HG03175 (cell line): ENCODE results near the gene WIF1.

ENCODE experiments used
- ATAC-seq: cut with Tn5 transposase; IDR thresholded peaks from one replicate; pipeline ENCODE4 v1.9.1; 2021; ENCODE audit warnings: mild to moderate bottlenecking, moderate library complexity; ENCODE audit not compliant: unreplicated experiment

The WIF1 gene, protein sequence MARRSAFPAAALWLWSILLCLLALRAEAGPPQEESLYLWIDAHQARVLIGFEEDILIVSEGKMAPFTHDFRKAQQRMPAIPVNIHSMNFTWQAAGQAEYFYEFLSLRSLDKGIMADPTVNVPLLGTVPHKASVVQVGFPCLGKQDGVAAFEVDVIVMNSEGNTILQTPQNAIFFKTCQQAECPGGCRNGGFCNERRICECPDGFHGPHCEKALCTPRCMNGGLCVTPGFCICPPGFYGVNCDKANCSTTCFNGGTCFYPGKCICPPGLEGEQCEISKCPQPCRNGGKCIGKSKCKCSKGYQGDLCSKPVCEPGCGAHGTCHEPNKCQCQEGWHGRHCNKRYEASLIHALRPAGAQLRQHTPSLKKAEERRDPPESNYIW

DNA sequence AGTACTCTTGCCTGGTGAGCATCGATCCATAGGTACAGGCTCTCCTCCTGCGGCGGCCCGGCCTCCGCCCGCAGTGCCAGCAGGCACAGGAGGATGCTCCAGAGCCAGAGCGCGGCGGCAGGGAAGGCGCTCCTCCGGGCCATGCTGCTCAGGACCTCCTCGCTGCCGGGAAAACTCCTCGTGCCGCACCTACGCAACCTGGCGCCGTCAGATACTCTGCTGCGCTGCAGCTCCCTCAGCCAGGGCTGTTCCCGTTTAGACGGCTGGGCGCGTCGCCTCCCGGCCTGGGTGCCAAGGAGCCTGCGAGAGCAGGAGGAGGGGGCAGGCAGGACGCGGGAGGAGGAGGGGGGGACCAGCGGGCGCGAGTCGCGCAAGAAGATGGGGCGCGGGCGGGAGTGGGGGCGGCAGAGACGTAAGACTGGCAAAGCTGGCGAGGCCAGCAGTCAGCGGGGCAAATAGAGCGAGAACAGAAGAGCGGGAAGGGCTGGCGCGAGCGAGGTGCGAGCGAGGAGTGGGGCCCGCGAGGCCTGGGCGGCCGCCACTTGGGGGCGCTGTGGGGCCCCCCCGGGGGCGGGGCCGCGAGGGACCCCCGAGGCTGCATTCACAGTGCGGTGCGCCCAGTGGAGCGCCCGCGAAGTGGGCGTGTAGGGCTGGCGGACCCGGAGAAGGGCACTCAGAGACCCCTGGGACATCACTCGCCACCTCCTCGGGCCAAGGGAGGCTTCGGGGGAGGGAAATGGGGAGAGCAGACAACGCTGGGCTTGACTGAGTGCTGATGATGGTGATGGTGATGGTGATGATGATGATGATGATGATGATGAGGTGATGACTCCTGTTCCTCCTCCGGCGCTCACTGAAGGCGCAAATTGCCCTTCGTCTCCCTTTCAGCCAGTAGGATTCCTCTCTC lies at the start of gene WIF1:
TSS of gene WIF1 (minus strand) at position 257 of the 907 bp plus-strand sequence. CDS start at position 143, 114 bp downstream.
- ATAC-seq = peak; percentile 56

DNA sequence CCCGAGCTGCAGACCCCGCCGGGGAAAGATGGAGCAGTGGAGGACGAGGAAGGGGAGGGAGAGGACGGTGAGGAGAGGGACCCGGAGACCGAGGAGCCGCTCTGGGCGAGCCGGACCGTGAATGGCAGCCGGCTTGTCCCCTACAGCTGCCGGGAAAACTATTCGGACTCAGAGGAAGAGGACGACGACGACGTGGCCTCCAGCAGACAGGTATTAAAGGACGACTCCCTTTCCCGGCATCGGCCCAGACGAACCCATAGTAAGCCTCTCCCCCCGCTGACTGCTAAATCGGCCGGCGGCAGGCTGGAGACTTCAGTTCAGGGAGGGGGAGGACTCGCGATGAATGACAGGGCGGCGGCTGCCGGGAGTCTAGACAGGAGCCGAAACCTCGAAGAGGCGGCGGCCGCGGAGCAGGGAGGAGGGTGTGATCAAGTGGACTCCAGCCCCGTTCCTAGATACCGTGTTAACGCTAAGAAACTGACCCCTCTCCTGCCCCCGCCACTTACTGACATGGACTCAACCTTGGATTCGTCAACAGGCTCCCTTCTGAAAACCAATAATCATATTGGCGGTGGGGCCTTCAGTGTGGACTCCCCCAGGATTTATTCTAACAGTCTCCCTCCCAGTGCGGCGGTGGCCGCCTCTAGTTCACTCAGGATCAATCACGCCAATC lies 49.2 kb upstream of the WIF1 start:
- ATAC-seq = peak; percentile 45

DNA sequence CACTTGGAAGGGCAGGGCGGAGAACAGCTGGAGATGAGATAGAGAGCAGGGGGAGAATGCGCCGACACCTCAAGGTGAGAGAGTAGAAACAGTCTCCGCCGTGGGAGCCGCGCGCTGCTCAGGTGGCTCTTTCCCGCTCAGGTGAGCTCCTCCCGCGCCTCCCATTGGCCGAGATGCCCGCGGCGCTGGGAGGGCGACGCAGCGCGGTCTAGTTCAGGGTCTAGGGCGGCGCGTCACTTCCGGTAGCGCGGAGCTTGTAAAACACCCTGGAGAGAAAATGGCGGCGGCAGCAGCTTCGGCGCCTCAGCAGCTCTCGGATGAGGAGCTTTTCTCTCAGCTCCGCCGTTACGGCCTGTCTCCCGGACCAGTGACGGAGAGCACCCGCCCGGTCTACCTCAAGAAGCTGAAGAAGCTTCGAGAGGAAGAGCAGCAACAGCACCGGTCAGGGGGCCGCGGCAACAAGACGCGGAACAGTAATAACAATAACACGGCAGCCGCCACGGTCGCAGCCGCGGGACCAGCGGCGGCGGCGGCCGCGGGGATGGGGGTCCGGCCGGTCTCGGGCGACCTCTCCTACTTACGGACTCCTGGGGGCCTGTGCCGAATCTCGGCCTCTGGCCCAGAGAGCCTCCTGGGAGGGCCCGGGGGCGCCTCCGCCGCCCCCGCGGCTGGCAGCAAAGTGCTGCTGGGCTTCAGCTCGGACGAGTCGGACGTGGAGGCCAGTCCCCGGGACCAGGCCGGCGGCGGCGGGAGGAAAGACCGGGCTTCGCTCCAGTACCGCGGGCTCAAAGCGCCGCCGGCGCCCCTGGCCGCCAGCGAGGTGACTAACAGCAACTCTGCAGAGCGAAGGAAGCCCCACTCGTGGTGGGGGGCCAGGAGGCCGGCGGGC lies 48.5 kb upstream of the WIF1 start, which contains the start of gene LEMD3:
TSS of gene LEMD3 (plus strand) at position 264 of the 889 bp plus-strand sequence. CDS start at position 278, 14 bp downstream.
- ATAC-seq = peak; percentile 93

DNA sequence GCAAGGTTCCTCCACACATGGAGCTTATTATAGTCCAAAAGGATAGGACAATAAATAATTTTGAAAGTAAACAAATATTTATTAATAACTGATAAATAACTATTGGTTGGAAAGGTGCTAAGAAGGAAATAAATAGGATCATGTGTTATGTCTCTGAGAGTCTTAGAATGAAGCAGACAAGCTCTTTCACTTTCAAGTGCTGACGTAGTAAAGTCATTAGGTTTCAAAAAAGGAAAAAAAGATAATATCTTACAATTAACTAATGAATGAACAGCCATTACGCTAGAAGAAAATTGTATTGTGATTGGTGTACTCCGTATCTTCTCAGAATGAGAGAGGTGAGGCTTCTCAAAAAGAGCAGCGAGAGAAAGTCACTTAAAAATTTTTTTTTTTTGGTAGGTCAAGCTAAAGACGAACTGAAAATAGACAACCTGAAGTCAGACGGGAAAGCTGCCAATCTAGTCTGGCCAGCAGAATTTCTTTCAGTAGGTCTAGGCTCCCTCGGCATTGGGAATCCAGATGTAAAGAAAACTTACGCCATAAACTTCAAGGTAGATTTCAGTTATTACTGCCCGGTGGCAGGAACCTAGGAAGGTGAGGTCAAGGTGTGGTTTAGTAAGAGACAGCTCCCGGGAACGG lies 47.7 kb upstream of the WIF1 start:
- ATAC-seq = peak; percentile 9

DNA sequence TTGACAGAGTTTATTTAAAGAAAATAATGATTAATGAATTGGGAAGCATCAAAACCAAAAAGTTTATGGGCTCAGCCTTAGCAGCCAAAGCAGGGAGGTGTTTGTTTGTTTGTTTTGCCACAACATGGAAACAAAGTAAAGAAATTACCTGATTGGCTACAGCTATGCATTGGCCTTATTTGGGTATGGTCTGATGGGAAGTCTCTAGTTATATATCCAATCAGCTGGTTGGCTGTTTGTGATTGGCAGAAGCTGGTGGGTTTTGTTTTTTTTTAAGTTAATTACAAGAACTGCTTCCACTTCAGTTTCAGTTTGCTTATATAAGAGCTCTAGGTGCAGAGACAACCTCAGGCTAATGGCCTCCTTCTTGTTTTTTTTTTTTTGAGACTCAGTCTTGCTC lies 43.7 kb upstream of the WIF1 start:
- ATAC-seq = no peak

DNA sequence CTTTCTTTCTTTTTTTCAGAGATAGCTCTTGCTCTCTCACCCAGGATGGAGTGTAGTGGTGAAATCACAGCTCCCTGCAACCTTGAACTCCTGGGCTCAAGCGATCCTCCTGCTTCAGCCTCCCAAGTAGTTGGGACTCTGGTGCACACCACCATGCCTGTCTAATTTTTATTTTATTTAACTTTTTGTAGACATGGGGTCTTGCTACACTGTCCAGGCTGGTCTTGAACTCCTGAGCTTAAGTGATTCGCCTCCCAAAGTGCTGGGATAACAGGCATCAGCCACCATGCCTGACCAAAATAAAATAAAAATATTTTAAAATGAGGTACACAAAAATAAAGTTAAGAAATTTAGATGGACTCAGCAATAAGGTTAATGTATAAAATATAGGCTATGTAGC lies 43.1 kb upstream of the WIF1 start:
- ATAC-seq = no peak

DNA sequence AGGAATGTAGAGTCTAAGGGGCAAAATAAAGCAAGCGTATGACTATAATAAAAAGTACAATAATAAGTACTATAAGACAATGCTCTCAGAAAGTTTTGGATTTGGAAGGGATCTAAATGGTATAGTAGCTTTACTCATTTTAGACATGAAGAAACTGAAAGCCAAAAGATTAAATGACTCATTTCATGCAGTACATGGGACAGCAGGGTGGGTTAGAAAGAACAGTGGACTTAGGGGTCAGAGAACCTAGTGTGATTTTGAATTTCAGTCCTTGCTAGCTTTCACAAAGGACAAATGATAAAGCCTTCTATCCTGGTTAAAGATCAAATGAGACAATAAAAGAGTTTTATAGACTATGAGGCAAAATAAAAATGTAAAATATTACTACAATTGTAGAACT lies 41.5 kb upstream of the WIF1 start:
- peak; percentile 60 for ATAC-seq

DNA sequence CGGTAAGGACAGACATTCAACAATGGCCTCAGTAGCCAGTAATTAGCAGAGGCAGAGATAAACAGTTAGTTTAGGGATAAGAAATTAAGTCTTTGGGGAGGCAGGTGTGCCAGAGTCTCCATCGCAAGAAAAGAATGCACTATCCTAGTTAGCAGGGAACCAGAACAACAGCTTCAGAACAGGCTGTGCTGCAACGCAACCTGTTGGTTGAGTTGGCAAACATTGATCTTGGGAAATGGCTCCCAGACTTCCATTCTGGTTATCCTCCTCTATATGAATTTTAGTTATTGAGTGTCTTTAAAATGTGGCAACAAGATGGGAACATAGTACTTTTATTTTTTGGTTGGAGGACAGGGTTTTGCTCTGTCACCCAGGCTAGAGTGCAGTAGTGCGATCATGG lies 36.0 kb upstream of the WIF1 start:
- ATAC-seq = no peak

DNA sequence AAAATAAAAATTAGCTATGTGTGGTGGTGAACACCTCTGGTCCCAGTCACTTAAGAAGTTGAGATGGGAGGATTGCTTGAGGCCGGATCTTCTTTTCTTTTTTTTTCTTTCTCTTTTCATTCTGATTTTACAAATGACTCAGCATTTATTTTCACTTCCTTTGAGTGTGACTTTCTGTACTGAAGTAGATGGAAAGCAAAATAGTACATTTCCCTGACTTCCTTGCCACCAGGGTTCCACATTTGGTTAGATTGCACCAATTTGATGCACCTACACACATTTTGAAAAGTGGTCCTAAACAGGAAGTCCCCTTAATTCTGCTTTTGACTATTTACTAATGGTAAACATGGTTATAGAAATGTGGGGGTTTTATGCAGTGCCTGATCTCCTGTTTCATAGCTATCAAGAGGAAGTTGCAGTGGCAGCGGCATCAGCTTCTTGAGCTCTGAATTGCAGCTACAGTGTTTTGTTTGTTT lies 35.3 kb upstream of the WIF1 start:
- ATAC-seq = peak; percentile 95

DNA sequence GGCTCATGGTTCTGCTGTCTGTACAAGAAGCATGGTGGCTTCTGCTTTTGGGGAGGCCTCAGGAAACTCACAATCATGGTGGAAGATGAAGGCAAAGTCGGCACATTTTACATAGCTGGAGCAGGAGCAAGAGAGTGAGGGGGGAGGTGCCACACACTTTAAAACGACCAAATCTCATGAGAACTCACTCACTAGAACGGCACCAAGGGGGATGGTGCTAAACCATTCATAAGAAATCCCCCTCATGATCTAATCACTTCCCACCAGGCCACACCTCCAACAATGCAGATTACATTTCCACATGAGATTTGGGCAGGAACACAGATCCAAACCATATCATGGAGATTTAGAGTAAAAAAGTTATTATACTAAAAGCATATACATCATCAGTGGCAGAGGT lies 34.7 kb upstream of the WIF1 start:
- peak; percentile 18 for ATAC-seq

DNA sequence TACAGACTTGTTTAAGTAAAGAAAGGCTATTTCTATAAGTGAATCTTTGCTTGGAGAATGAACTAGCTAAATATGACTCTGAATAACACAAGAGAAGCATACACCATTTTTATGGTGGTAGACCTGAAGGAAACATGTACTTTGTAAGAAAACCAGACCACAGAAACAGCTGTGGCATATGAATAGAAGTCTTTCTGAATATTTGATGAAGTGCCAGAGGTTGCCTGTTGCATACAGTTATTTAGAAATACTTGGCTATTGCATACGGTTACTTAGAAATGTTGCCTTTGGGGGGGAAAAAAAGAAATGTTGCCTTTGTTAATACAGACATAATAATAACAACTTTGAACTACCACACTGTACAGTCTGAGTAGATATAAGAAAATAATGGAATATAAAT lies 31.5 kb upstream of the WIF1 start:
- ATAC-seq = no peak

DNA sequence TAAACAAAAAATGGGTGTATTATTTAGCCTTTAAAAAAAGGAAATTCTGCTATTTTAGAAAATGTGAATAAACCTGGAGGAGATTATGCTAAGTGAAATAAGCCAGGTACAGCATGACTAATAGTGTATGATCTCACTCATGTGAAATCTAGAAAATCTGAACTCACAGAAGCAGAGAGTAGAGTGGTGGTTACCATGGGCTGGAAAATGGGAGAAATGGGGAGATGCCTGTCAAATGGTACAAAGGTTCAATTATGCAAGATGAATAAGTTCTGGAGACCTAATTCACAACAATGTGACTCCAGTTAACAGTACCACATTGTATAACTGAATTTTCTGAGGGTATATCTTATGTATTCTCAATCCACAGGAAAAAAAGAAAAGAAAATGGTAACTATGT lies 30.9 kb upstream of the WIF1 start:
- no peak for ATAC-seq

DNA sequence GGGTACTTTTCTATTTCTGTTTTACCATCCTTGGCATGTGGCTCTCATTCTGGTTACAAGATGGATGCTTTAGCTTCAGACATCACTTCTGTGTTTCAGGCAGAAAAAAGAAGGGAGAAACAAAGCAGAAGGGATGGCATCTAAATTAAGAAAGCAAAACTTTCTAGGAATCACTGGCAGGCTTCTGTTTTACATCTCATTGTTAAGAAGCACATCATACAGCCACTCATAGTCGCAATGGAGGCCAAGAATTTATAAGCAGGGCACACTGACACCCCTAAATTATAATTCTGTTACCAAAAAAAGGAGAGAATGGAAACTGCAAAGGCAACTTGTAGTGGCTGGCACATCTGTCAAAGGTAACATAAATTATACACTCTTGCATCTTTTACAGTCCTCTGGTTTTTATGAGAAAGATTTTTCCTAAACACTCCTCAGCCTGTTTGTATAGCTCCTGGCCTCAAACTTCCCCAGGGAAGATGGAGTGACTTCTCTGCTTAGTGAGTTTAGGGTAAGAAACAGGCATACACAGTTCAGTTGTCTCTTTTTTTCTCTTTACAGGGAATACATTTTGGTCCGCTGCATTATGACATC lies 26.3 kb upstream of the WIF1 start:
- ATAC-seq = no peak

DNA sequence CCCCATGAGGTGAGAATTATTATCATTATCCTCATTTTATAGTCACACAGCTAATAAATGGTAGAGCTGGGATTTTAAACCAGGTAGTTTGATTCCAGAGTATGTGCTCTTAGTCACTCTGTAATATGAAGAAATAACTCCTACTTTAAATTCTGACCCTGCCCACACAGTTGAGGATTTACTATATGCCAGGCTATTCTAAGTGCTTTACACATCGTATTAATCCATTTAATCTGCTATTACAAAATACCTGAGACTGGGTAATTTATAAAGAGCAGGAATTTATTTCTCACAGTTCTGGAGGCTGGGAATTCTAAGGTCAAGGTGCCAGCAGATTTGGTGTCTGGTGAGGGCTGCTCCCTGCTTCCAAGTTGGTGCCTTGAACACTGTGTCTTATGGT lies 19.6 kb upstream of the WIF1 start:
- no peak for ATAC-seq

DNA sequence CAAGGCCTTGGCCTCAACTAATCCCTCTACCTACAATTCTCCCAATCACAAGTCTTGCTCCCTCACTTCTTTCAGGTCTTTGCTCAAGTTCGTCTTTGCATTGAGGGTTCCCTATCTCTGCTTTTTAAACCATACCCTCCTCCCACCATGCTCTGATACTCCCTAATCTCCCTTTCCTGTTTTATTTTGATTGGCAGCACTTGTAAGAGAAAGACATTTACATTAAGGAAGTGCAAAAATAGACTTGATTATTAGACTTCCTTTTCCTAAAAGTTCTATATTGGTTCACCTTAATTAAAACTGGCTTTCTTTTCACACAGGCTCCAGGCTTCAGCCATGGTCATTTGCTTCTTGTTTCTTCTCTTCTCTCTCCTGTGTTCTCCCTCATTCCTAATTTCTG lies 18.3 kb upstream of the WIF1 start:
- no peak for ATAC-seq

DNA sequence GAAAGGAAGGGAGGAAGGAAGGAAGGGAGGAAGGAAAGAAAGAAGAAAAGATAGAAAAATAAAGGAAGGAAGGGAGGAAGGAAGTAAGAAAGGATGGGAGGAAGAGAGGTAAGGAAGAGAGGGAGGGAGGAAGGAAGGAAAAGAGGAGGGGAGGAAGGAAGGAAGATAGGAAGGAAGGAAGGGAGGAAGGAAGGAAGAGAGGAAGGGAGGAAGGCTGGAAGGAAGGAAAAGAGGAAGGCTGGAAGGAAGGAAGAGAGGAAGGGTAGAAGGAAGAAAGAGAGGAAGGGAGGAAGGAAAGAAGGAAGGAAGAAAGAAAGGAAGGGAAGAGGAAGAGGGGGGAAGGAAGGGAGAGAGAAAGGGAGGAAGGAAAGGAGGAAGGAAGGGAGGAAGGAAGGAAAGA lies 12.8 kb upstream of the WIF1 start:
- ATAC-seq = no peak

DNA sequence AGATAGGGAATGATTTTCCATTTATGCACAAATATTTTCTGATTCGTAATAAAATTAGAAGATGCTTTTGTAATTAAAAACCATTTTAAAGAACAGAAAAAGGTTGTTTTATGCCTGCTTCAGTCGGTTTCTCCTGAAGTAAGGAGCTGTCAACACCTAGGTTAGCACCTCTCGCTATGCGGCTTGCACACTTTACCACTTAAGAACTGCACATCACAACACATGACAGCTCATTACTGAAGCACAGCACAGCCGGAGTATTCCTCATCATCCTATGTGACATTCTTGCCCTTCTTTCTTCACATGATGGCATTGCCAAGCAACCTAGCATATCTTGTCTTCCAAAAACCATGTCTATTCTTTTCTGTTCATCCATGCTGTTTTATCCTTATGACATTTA lies 5.4 kb upstream of the WIF1 start:
- no peak for ATAC-seq

DNA sequence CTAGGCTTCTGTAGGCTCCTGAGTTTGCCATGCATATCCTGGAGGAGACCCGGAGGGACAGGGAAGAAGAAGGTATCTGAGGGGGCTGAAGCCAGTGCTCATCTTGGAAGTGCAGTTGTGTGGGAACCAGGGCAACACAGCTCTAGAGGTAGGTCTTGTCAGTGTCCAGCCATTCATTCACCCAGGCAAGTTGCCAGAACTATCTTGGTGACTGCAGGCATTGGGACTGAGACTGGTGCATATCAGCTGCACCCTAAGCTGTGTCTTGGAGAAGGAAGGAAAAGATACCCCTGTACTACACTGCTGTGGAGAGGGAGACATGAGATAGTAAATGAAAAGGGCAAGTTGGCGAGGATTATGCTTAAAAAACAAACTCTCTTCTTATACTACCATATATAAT lies 4.9 kb upstream of the WIF1 start:
- no peak for ATAC-seq

DNA sequence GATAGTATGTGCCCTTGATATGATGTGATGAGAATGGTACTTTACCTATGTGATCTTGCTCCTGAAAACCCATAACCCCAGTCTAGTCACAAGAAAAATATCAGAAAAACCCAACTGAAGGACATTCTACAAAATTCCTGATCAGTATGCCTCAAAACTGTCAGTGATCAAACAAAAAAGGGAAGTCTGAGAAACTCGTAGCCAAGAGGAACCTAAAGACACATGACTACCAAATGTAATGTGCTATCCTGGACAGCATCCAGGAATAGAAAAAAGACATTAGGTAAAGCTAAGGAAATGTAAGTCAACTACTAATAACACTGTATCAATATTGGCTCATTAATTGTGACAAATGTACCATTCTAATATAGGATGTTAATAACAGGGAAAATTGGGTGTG lies 4.1 kb upstream of the WIF1 start:
- ATAC-seq = no peak
